Glutamatergic neuron (in vitro differentiated cells): ENCODE data around the gene DNAAF1. TPM values are rescaled to one million over a fixed set of nuclear protein-coding genes. Genes with fewer than 3 reads are reported as not detected.
A peak's percentile ranks its signal among the peaks of the same experiment; 100 is the strongest.

Source experiments
- DNase-seq: peaks from one replicate; pipeline ENCODE4 v3.0.0; 2022
- H3K27ac Mint-ChIP-seq: one replicate; pipeline ENCODE4 v1.8.0; 2020; ENCODE audit warnings: mild to moderate bottlenecking, mixed read lengths, inconsistent platforms; ENCODE audit not compliant: unreplicated experiment
- H3K27me3 Mint-ChIP-seq: one replicate; pipeline ENCODE4 v1.8.0; 2020; ENCODE audit warnings: mild to moderate bottlenecking, moderate library complexity, mixed read lengths, inconsistent platforms; ENCODE audit not compliant: unreplicated experiment
- H3K36me3 Mint-ChIP-seq: one replicate; pipeline ENCODE4 v1.8.0; 2020; ENCODE audit warnings: mild to moderate bottlenecking, mixed read lengths, inconsistent platforms; ENCODE audit not compliant: unreplicated experiment
- H3K4me1 Mint-ChIP-seq: one replicate; pipeline ENCODE4 v1.8.0; 2020; ENCODE audit warnings: mild to moderate bottlenecking, low read depth, mixed read lengths, inconsistent platforms; ENCODE audit not compliant: unreplicated experiment
- H3K4me3 Mint-ChIP-seq: one replicate; pipeline ENCODE4 v1.8.0; 2020; ENCODE audit warnings: mild to moderate bottlenecking, mixed read lengths, inconsistent platforms; ENCODE audit not compliant: unreplicated experiment
- H3K9me3 Mint-ChIP-seq: one replicate; pipeline ENCODE4 v1.8.0; 2020; ENCODE audit warnings: mild to moderate bottlenecking, moderate library complexity, mixed read lengths, inconsistent platforms; ENCODE audit not compliant: unreplicated experiment
- long read RNA-seq: library from polyadenylated mRNA; unstranded; transcript quantifications from one replicate; pipeline ENCODE4 v2.0.0, GENCODE V29; 2020; ENCODE audit not compliant: unreplicated experiment
- total RNA-seq: library from RNA; stranded (reverse); fragmentation: NEBNext Ultra II Directional; extraction: Animal tissue kit (Norgen Biotek cat#: 25700); gene quantifications from one replicate; pipeline ENCODE4 v1.2.1, GENCODE V29; 2021; ENCODE audit not compliant: unreplicated experiment
- TF ChIP-seq, protein P1 (sequence below): fragments of 200-600 bp; sonication (generic); IDR thresholded peaks from one replicate; pipeline ENCODE4 v1.5.0; 2021; ENCODE audit not compliant: partially characterized antibody, unreplicated experiment

The DNAAF1 gene
- total RNA-seq, result 0.56 TPM
- long read RNA-seq, partial matches to known transcripts, result 1 of 2 reads
- long read RNA-seq, other reads (novel, unspliced or antisense), result 1 of 2 reads

DNA sequence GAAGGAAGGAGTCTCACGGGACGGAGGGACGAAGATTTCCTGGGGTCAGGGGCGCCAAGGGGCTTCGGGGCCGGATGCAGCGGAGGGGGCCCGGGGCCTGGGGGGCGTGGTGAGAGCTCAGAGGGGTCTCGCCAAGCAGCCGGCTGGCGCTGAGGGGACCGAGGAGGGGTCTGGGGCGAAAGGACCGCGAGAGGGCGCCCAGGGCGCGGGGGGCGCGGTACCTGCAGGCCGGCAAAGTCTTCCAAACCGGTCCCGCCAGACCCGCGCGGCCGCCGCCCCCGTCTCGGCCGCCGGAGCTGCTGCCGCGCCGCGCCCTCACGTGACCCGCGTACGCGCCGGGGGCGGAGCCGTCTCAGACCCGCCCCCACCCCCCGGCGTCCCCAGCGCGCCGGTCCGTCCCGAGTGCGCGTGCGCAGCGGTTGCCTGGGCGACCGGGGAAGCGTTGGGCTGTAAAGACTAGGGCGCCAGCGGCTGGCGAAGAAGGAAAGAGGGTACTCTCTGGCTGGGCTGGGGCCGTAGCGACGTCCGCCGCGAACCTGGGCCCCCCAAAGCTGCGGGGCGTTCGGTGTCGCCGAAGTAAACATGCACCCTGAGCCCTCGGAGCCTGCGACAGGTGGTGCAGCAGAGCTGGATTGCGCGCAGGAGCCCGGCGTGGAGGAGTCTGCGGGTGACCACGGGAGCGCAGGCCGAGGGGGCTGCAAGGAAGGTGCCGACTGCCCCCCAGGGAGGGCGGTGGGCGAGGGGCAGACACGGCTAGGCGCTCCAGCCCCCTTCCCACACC lies at the start of gene DNAAF1, which contains the start of gene HSDL1:
TSS of gene DNAAF1 (plus strand) at position 450 of the 781 bp plus-strand sequence. CDS start at position 583, 133 bp downstream.
TSS of gene HSDL1 (minus strand) at position 319 of the 781 bp plus-strand sequence. CDS start 13,856 bp downstream, outside the sequence.
- TF ChIP-seq, protein P1, sequence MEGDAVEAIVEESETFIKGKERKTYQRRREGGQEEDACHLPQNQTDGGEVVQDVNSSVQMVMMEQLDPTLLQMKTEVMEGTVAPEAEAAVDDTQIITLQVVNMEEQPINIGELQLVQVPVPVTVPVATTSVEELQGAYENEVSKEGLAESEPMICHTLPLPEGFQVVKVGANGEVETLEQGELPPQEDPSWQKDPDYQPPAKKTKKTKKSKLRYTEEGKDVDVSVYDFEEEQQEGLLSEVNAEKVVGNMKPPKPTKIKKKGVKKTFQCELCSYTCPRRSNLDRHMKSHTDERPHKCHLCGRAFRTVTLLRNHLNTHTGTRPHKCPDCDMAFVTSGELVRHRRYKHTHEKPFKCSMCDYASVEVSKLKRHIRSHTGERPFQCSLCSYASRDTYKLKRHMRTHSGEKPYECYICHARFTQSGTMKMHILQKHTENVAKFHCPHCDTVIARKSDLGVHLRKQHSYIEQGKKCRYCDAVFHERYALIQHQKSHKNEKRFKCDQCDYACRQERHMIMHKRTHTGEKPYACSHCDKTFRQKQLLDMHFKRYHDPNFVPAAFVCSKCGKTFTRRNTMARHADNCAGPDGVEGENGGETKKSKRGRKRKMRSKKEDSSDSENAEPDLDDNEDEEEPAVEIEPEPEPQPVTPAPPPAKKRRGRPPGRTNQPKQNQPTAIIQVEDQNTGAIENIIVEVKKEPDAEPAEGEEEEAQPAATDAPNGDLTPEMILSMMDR, result no peak
- no peaks in the 10 kb centered on the region for H3K36me3 Mint-ChIP-seq
- peaks cover 5% of the 10 kb centered on the region for H3K27me3 Mint-ChIP-seq
- peaks cover 4% of the 10 kb centered on the region for H3K9me3 Mint-ChIP-seq
- H3K4me1 Mint-ChIP-seq, result peaks cover 5% of the 10 kb centered on the region
- peak within 1 kb of the TSS; percentile 96 for H3K4me3 Mint-ChIP-seq
- DNase-seq, result peak; percentile 97
- peak within 1 kb of the TSS; percentile 89 for H3K27ac Mint-ChIP-seq

DNA sequence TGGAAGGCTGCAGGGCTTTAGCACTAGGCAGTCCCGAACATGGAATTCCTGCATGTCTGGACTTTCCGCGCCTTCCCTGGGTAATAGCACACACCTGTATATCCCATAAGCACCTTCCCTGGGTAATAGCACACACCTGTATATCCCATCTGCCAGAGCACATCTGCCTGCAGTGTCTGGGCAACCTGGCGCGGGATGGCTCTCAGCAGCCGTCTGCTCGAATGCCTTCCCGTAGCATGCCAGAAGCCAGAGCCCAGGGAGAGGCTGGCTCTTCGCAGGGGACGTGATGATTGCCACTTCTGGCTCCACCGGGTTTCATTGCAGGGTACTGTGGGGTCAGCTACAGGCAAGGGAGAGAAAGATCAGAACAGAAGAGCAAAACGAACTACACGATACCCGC lies 49.6 kb upstream of the DNAAF1 start:
- no peak for DNase-seq
- TF ChIP-seq, protein P1, result no peak
- peaks cover 5% of the 10 kb centered on the region for H3K9me3 Mint-ChIP-seq
- H3K36me3 Mint-ChIP-seq, result no peaks in the 10 kb centered on the region
- H3K27ac Mint-ChIP-seq, result peak overlapping the region; percentile 63
- peak overlapping the region; percentile 20 for H3K4me3 Mint-ChIP-seq
- peaks cover 6% of the 10 kb centered on the region for H3K27me3 Mint-ChIP-seq
- peaks cover 35% of the 10 kb centered on the region for H3K4me1 Mint-ChIP-seq

DNA sequence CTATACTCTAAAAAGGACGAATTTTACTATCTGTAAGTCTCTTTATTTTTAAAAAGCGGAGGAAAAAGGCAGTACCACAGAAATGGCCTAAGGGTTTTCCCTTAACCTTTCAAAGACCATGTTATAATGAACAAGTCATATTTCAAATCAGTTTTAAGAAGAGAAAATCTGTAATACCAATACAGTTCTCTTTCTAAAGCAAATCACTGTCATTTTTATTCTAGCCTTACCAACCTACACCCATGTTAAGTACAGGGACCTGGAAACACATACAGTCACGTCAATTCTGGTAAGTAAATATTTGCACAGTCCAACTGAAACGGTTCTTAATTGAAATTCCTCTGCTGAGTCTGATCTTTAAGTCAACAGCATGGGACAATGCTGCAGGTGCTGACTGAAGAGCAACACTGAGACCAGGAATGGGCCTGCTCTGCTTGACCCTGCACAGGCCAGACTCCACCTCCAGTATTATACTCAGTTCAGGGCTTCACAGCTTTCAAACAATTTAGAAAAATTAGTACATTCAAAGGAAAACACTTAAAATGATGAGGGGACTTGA lies 48.6 kb upstream of the DNAAF1 start:
- no peak for DNase-seq
- peaks cover 27% of the 10 kb centered on the region for H3K4me1 Mint-ChIP-seq
- peaks cover under 1% of the 10 kb centered on the region for H3K27me3 Mint-ChIP-seq
- peaks cover 2% of the 10 kb centered on the region for H3K9me3 Mint-ChIP-seq
- no peak overlapping the region for H3K27ac Mint-ChIP-seq
- TF ChIP-seq, protein P1, result no peak
- H3K4me3 Mint-ChIP-seq, result no peak overlapping the region
- H3K36me3 Mint-ChIP-seq, result no peaks in the 10 kb centered on the region

DNA sequence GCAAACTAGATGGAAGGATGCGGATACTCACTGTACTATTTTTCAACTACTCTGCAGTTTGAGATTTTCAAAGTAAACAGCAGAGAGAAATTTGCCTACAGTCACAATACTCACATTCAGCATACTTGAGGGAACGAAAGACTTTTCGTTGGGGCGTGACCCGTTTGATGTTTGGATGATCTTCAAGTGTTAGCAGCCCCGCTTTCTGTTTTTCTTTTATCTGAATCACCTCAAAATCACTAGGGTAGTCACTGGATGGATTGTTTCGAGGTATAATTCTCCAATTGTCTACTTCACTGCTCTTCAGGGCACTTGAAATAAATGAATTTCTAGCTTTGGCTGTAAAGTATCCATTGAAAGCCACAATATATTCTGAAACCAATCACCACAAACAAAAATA lies 46.2 kb upstream of the DNAAF1 start:
- Mint-ChIP-seq H3K27me3 (no peaks in the 10 kb centered on the region), H3K4me1 (peaks cover 15% of the 10 kb centered on the region), H3K36me3 (no peaks in the 10 kb centered on the region), H3K27ac (peak overlapping the region; percentile 19), H3K9me3 (no peaks in the 10 kb centered on the region), H3K4me3 (no peak overlapping the region)
- no peak for DNase-seq
- TF ChIP-seq, protein P1, result no peak

DNA sequence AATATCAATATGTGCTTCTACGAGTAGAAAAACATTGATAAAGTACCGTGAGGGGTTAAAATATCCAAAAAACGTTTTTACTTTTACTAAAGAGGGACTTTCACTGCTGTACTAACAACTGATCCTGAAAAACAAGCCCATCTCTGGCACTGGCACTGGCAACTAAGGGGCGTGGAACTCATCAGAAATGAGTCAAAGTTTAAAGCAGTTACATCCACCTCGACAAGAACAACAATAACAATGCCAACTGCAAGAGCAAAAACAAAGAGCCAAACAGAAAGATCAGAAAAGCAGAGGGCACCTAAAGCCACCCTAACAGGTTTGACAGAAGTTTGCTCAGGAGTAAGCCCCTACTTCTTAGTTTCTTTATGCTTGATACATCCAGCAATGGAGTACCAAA lies 41.4 kb upstream of the DNAAF1 start:
- Mint-ChIP-seq H3K27me3 (peaks cover 5% of the 10 kb centered on the region), H3K36me3 (no peaks in the 10 kb centered on the region), H3K27ac (no peak overlapping the region), H3K9me3 (peaks cover 2% of the 10 kb centered on the region), H3K4me3 (no peak overlapping the region), H3K4me1 (peaks cover 18% of the 10 kb centered on the region)
- DNase-seq, result no peak
- TF ChIP-seq, protein P1, result no peak
